BE2C (cell line): ENCODE measurements around the gene CFAP46.

Experiments
- DNase-seq: peaks from one replicate; pipeline ENCODE4 v3.0.0-alpha.2; 2020
- H3K27me3 ChIP-seq: fragments of 250-450 bp; sonication (Bioruptor Pico); 2 replicates; pipeline ENCODE4 v1.5.1; 2020; ENCODE audit warnings: mild to moderate bottlenecking
- H3K36me3 ChIP-seq: fragments of 250-450 bp; sonication (Bioruptor Pico); 2 replicates; pipeline ENCODE4 v1.5.1; 2020; ENCODE audit warnings: mild to moderate bottlenecking
- H3K4me1 ChIP-seq: fragments of 250-450 bp; sonication (Bioruptor Pico); 2 replicates; pipeline ENCODE4 v1.5.1; 2020
- H3K4me3 ChIP-seq: 2 replicates; pipeline ENCODE4 v1.5.1; 2011; ENCODE audit warnings: low read depth, low read length
- H3K9me3 ChIP-seq: fragments of 250-450 bp; sonication (Bioruptor Pico); 2 replicates; pipeline ENCODE4 v1.5.1; 2020
- TF ChIP-seq, protein P1 (sequence below): IDR thresholded peaks from 2 replicates; pipeline ENCODE4 v1.5.1; 2012; ENCODE audit warnings: mild to moderate bottlenecking, low read depth, low read length

CFAP46 gene

GRCh38 chr10:132834891-132835847 lies 107.2 kb downstream of the CFAP46 start:
- no peaks in the 10 kb centered on the region for H3K4me1 ChIP-seq
- no peaks in the 10 kb centered on the region for H3K36me3 ChIP-seq
- H3K4me3 ChIP-seq = no peak overlapping the region
- H3K27me3 ChIP-seq = peaks cover 55% of the 10 kb centered on the region
- TF ChIP-seq, protein P1, sequence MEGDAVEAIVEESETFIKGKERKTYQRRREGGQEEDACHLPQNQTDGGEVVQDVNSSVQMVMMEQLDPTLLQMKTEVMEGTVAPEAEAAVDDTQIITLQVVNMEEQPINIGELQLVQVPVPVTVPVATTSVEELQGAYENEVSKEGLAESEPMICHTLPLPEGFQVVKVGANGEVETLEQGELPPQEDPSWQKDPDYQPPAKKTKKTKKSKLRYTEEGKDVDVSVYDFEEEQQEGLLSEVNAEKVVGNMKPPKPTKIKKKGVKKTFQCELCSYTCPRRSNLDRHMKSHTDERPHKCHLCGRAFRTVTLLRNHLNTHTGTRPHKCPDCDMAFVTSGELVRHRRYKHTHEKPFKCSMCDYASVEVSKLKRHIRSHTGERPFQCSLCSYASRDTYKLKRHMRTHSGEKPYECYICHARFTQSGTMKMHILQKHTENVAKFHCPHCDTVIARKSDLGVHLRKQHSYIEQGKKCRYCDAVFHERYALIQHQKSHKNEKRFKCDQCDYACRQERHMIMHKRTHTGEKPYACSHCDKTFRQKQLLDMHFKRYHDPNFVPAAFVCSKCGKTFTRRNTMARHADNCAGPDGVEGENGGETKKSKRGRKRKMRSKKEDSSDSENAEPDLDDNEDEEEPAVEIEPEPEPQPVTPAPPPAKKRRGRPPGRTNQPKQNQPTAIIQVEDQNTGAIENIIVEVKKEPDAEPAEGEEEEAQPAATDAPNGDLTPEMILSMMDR = no peak
- no peaks in the 10 kb centered on the region for H3K9me3 ChIP-seq
- no peak for DNase-seq

GRCh38 chr10:132834311-132834761 lies 108.0 kb downstream of the CFAP46 start:
- Histone ChIP-seq H3K9me3 (no peaks in the 10 kb centered on the region), H3K4me1 (no peaks in the 10 kb centered on the region), H3K27me3 (peaks cover 58% of the 10 kb centered on the region), H3K36me3 (no peaks in the 10 kb centered on the region), H3K4me3 (no peak overlapping the region)
- no peak for DNase-seq
- TF ChIP-seq, protein P1 = no peak

DNA sequence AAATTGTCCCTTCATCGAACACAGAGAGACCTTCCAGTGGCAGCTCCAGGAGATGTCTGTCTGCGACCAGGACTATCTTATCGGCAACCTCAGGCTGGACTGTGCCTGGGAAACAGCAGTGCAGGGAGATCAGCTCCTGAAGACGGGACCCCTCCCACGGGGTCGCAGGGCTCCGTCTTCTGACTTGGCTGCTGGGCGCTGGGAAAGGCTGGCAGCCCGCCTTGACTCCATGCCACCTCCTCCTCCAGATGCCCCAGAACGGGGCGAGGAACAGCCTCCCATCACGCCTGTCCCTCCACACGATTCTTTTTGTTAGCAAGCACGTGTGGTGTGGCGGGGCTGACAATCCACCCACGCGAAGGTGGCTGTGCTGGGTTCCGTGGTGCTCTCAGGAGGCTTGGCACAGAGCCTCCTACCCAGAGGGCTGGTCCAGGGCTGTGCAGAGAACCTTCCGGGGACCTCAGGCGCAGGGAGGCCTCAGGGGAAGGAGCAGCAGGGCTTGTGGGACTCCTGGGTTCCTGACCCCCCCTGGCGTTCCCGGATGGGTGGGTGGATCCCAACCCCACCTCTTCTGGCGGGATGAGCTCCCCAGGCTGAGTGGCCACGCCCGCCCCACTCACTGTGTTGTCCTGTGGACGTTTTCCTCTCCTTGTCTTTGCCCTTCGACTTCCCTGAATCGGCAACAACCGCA lies 108.8 kb downstream of the CFAP46 start:
- Histone ChIP-seq H3K27me3 (peaks cover 61% of the 10 kb centered on the region), H3K4me3 (no peak overlapping the region), H3K4me1 (no peaks in the 10 kb centered on the region), H3K36me3 (no peaks in the 10 kb centered on the region), H3K9me3 (no peaks in the 10 kb centered on the region)
- TF ChIP-seq, protein P1 = no peak
- no peak for DNase-seq

DNA sequence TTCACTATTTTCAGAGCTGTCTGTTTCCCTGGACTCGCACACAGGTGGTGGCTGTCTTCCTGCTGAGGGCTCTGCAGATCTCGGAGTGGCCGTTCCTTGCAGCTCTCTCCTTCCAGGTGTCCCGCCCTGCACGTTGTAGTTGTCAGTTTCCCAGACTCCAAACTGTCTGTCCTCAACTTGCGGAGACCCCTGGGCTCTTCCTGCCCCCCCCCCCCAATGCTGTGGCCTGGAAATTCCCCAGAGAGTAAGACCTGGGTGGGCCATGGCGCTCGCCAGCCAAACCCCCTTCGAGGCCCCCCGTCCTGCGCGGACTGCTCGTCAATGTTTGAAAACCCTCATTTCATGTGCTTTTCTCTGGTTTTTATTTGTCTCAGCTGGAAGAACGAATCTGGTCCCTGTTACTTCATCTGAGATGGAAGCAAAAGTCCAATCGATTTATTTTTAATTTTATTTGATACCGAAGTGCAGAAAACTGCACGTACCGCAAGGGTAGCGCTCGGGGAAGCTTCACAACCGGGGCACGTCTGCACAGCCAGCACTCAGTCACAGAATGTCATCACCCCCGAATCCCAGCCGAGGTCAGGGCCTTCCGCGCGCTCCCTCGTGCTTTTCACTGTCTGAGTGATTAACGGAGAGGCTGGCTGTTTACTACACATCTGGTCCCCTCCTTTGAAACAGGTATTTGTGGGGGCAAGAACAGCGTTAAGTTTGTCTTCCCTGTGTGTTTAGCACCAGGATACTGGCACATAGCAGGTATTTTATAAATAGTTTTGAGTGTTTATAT lies 110.0 kb downstream of the CFAP46 start:
- H3K9me3 ChIP-seq = no peaks in the 10 kb centered on the region
- no peak for DNase-seq
- peaks cover 61% of the 10 kb centered on the region for H3K27me3 ChIP-seq
- H3K4me3 ChIP-seq = no peak overlapping the region
- TF ChIP-seq, protein P1 = no peak
- H3K36me3 ChIP-seq = no peaks in the 10 kb centered on the region
- no peaks in the 10 kb centered on the region for H3K4me1 ChIP-seq

DNA sequence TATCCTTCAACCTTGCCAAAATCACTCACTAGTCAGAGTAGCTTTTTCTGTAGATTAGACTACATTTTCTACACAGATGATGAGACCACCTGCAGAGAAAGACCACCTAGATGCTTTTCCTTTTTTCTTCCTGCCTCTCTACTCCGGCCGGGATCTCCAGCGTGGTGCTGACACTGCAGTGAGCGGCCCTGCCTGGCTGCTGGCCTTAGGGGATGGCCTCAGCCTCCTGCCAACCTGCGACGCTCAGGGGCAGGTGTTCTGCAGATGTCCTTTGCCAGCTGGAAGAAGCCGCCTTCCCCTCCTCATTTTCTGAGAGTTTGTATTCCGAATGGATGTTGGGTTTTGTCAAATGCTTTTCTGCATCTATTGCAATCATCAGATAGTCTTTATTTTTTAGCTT lies 113.0 kb downstream of the CFAP46 start:
- no peaks in the 10 kb centered on the region for H3K4me1 ChIP-seq
- no peak overlapping the region for H3K4me3 ChIP-seq
- TF ChIP-seq, protein P1 = no peak
- peaks cover 50% of the 10 kb centered on the region for H3K27me3 ChIP-seq
- H3K9me3 ChIP-seq = no peaks in the 10 kb centered on the region
- DNase-seq = no peak
- no peaks in the 10 kb centered on the region for H3K36me3 ChIP-seq
